GM12878 (cell line): ENCODE measurements around the gene NHSL2. TPM values are rescaled to one million over a fixed set of nuclear protein-coding genes. Genes with fewer than 3 reads are reported as not detected.

Experiments
- ATAC-seq: fragments of 200-7000 bp; cut with Tn5 transposase; 3 replicates; pipeline ENCODE4 v1.9.1; 2020; ENCODE audit warnings: mild to moderate bottlenecking, moderate library complexity
- BruUV-seq: library from RNA; stranded (reverse); fragments of 400-500 nt; replicated peaks from 2 replicates; lab custom pipeline; 2021; lab: Mats Ljungman, UMichigan
- CTCF ChIA-PET: fragments of 300-600 bp; sonication (Branson Sonifier 250); formaldehyde crosslinking; extraction: SDS; loops from one replicate; lab custom pipeline; 2021; ENCODE audit warnings: inconsistent platforms; lab: Yijun Ruan, JAX
- POLR2A ChIA-PET: fragments of 350-600 bp; formaldehyde crosslinking; extraction: SDS; loops from one replicate; lab custom pipeline; 2021; ENCODE audit warnings: inconsistent platforms; lab: Charles Lee
- RAD21 ChIA-PET: fragments of 300-600 bp; sonication (Branson Sonifier 250); formaldehyde crosslinking; loops from one replicate; lab custom pipeline; 2023; ENCODE audit warnings: antibody characterized with exemption; ENCODE audit not compliant: unreplicated experiment; lab: Charles Lee
- SMC1A ChIA-PET: fragments of 300-600 bp; sonication (Branson Sonifier 250); formaldehyde crosslinking; loops from one replicate; lab custom pipeline; 2023; ENCODE audit not compliant: unreplicated experiment, uncharacterized antibody; lab: Charles Lee
- DNase-seq: peaks from one replicate; pipeline ENCODE4 v3.0.0-alpha.2; 2011; ENCODE audit warnings: low read depth, low spot score
- FAIRE-seq: peaks from 3 replicates; lab custom pipeline; 2011; peaks lifted over from hg19 to GRCh38; lab: Jason Lieb, UNC
- H2AFZ ChIP-seq: 2 replicates; pipeline ENCODE4 v1.6.0; 2011; ENCODE audit warnings: low read depth, low read length, control low read depth; ENCODE audit not compliant: control insufficient read depth
- H3K27ac ChIP-seq: 2 replicates; pipeline ENCODE4 v1.5.1; 2011; ENCODE audit warnings: control low read depth; ENCODE audit not compliant: control insufficient read depth, insufficient read depth
- H3K27me3 ChIP-seq, 2 experiments: replicated peaks in 1 of 2; 2 replicates each; pipeline versions ENCODE4 v1.6.0 to v1.6.1; 2011; ENCODE audit warnings: low read length in 1 of 2; ENCODE audit not compliant: control insufficient read depth in 2 of 2, insufficient read depth in 2 of 2
- H3K36me3 ChIP-seq, 2 experiments: 2 replicates each; pipeline ENCODE4 v1.5.1; 2011; ENCODE audit warnings: low read length in 1 of 2; ENCODE audit not compliant: control insufficient read depth in 2 of 2, insufficient read depth in 2 of 2
- H3K4me1 ChIP-seq: 2 replicates; pipeline ENCODE4 v1.6.1; 2011; ENCODE audit warnings: mild to moderate bottlenecking, low read length, moderate library complexity, mixed read lengths; ENCODE audit not compliant: control insufficient read depth, insufficient read depth
- H3K4me2 ChIP-seq: 2 replicates; pipeline ENCODE4 v1.6.0; 2011; ENCODE audit warnings: control low read depth; ENCODE audit not compliant: control insufficient read depth, insufficient read depth
- H3K4me3 ChIP-seq: fragments of 200-600 bp; sonication (generic); 2 replicates; pipeline ENCODE4 v1.5.1; 2016
- H3K79me2 ChIP-seq: 2 replicates; pipeline ENCODE4 v1.6.0; 2011; ENCODE audit warnings: low read length; ENCODE audit not compliant: control insufficient read depth, insufficient read depth
- H3K9ac ChIP-seq: 2 replicates; pipeline ENCODE4 v1.8.0; 2011; ENCODE audit warnings: low read length, control low read depth, mixed read lengths; ENCODE audit not compliant: control insufficient read depth, insufficient read depth
- H3K9me3 ChIP-seq: replicated peaks from 3 replicates; pipeline ENCODE4 v1.5.1; 2011; ENCODE audit warnings: mild to moderate bottlenecking, low read length; ENCODE audit not compliant: control insufficient read depth, insufficient read depth
- H4K20me1 ChIP-seq: 2 replicates; pipeline ENCODE4 v1.6.0; 2011; ENCODE audit not compliant: control insufficient read depth, insufficient read depth
- CBX5 ChIP-seq: sonication (generic); IDR thresholded peaks from 2 replicates; pipeline ENCODE4 v1.6.1; 2016; ENCODE audit warnings: low read depth, moderate library complexity, mild to moderate bottlenecking, inconsistent platforms
- CEBPZ ChIP-seq: fragments of 150-350 bp; IDR thresholded peaks from 2 replicates; pipeline ENCODE4 v1.6.1; 2016; ENCODE audit warnings: low read depth, low read length
- E2F4 ChIP-seq: IDR thresholded peaks from 2 replicates; pipeline ENCODE4 v1.6.1; 2012; ENCODE audit warnings: low read depth, low read length, improper control_type of control experiment
- EP300 ChIP-seq, 2 experiments: fragments of 150-350 bp in 1 of 2; IDR thresholded peaks; 2 replicates each; pipeline ENCODE4 v1.6.1; 2011 to 2012; ENCODE audit warnings: low read depth in 2 of 2, low read length in 2 of 2, borderline replicate concordance in 1 of 2, improper control_type of control experiment in 1 of 2, inconsistent platforms in 1 of 2; ENCODE audit not compliant: control insufficient read depth in 1 of 2
- IRF3 ChIP-seq: fragments of 450-650 bp; IDR thresholded peaks from 2 replicates; pipeline ENCODE4 v1.6.1; 2014; ENCODE audit warnings: mild to moderate bottlenecking
- JUND ChIP-seq: IDR thresholded peaks from 2 replicates; pipeline ENCODE4 v1.6.1; 2012; ENCODE audit warnings: low read depth, mild to moderate bottlenecking, low read length, improper control_type of control experiment, moderate library complexity
- NFXL1 ChIP-seq: fragments of 450-650 bp; IDR thresholded peaks from 2 replicates; pipeline ENCODE4 v1.6.1; 2017; ENCODE audit warnings: antibody characterized with exemption, mild to moderate bottlenecking, borderline replicate concordance
- RAD21 ChIP-seq: IDR thresholded peaks from 2 replicates; pipeline ENCODE4 v1.6.1; 2011; ENCODE audit warnings: mild to moderate bottlenecking, low read depth, low read length, moderate library complexity; ENCODE audit not compliant: insufficient read depth
- RAD51 ChIP-seq: fragments of 450-650 bp; IDR thresholded peaks from 2 replicates; pipeline ENCODE4 v1.6.1; 2016; ENCODE audit warnings: moderate library complexity, mild to moderate bottlenecking, inconsistent platforms
- SUZ12 ChIP-seq: fragments of 200-600 bp; sonication (generic); IDR thresholded peaks from one replicate; pipeline ENCODE4 v1.6.1; 2018; ENCODE audit warnings: antibody characterized with exemption, mild to moderate bottlenecking; ENCODE audit not compliant: unreplicated experiment
- ZBTB40 ChIP-seq: fragments of 450-650 bp; IDR thresholded peaks from 2 replicates; pipeline ENCODE4 v1.6.1; 2016; ENCODE audit warnings: mild to moderate bottlenecking, moderate library complexity, borderline replicate concordance
- ZNF207 ChIP-seq: fragments of 450-650 bp; IDR thresholded peaks from 2 replicates; pipeline ENCODE4 v1.6.1; 2014; ENCODE audit warnings: antibody characterized with exemption, mild to moderate bottlenecking, borderline replicate concordance
- WGBS: methylation state at CpG from one replicate; pipeline ENCODE4 v1.1.6; 2016; ENCODE audit warnings: low lambda C conversion rate; ENCODE audit not compliant: insufficient replicate concordance, insufficient coverage; ENCODE audit errors: missing lambda C conversion rate; 5-methylcytosine and 5-hydroxymethylcytosine counted together
- in situ Hi-C: fragments of 300-500 bp; cut with MboI; formaldehyde crosslinking; loops from 9 replicates; pipeline ENCODE4 v1.14.3; 2018; ENCODE audit warnings: mixed read lengths
- intact Hi-C: fragments of 100-400 bp; cut with micrococcal nuclease; formaldehyde crosslinking; loops from one replicate; pipeline ENCODE4 v1.14.2; 2022; ENCODE audit not compliant: unreplicated experiment
- polyA plus RNA-seq, 11 experiments: library from polyadenylated mRNA; depleted of rRNA in 4 of 11; unstranded in 6 of 11; stranded (reverse) in 5 of 11; fragments of >200 nt; fragmentation: Nextera tagmentation in 4 of 11; fragmentation: Illumina TruSeq in 1 of 11; extraction: Ambion mirVana in 4 of 11; extraction: Trizol in 1 of 11; gene quantifications; 1 replicate in 1 of 11; 2 replicates in 10 of 11; pipeline versions ENCODE4 v1.2.1 to v1.2.3, GENCODE V29; 2011 to 2016; ENCODE audit warnings: inconsistent platforms in 2 of 11, missing spikeins in 2 of 11, low read depth in 1 of 11
- total RNA-seq, 4 experiments: library from RNA; depleted of rRNA in 3 of 4; stranded (reverse); fragments of >200 nt in 3 of 4; fragmentation: Illumina TruSeq in 1 of 4; extraction: Trizol in 1 of 4; gene quantifications; 2 replicates each; pipeline versions ENCODE4 v1.2.1 to v1.2.3, GENCODE V29; 2013 to 2021

Gene NHSL2
- total and polyA plus RNA-seq, 10 of the 15 experiments (the other 5 are each of a cell fraction or from before 2014, with no cell fraction given): 0.05 to 0.53 (median 0.07) TPM; not detected in 2

- 0 out of 2 replicates have a peak, but pooled peaks cover 2% of the 10 kb centered on the region for H3K4me1 ChIP-seq
- H3K79me2 ChIP-seq: no peaks in the 10 kb centered on the region
- intact Hi-C loops (loop anchor here (2.0 to 5.0 kb wide), 2 partner anchors 24 to 58 kb away; partner anchors contain the start of gene PIN4), in situ Hi-C loops (loop anchor here (5.0 kb wide), 2 partner anchors 102 to 127 kb away; no protein-coding TSS in a partner anchor)
- POLR2A ChIA-PET: interaction anchor here (0.5 to 1.3 kb wide), 2 partner anchors 14 to 104 kb away, joined by 3 to 6 read pairs; no protein-coding TSS in a partner anchor
- DNase-seq: no peak
- H3K9ac ChIP-seq: no peak overlapping the region
- no peak for FAIRE-seq
- H3K27ac ChIP-seq: no peak overlapping the region
- BruUV-seq: no TSS peak
- no peak for ATAC-seq
- H4K20me1 ChIP-seq: no peaks in the 10 kb centered on the region
- RAD21 ChIA-PET: interaction anchor here (0.9 to 4.3 kb wide), 3 partner anchors 105 to 126 kb away, joined by 3 to 43 read pairs (median 4); no protein-coding TSS in a partner anchor
- SMC1A ChIA-PET: interaction anchor here (0.5 to 5.4 kb wide), 4 partner anchors 10 to 111 kb away, joined by 3 to 45 read pairs (median 3); no protein-coding TSS in a partner anchor
- H3K4me2 ChIP-seq: no peak overlapping the region
- no peaks in the 10 kb centered on the region for H3K9me3 ChIP-seq
- H3K36me3 ChIP-seq: no peaks in the 10 kb centered on the region
- CTCF ChIA-PET: interaction anchor here (1.3 to 9.8 kb wide), 4 partner anchors 15 to 126 kb away, joined by 3 to 81 read pairs (median 23); no protein-coding TSS in a partner anchor
- WGBS: 38% methylated on average over 8 of the region's 8 CpGs
- no peak overlapping the region for H2AFZ ChIP-seq
- H3K4me3 ChIP-seq: no peak overlapping the region
- no peaks in the 10 kb centered on the region; a peak in 2 of 4 replicates for H3K27me3 ChIP-seq
- TF ChIP-seq EP300 (IDR thresholded peaks at IDR 0.05; ENCODE audit: borderline replicate concordance in 1 of 2, control insufficient read depth in 1 of 2, low read depth in 2 of 2, low read length in 2 of 2) (no peak), RAD51 (no peak), IRF3 (no peak), NFXL1 (no peak), CBX5 (no peak), ZBTB40 (no peak), SUZ12 (no peak), RAD21 (no peak), E2F4 (no peak), JUND (no peak), ZNF207 (no peak), CEBPZ (no peak)
These were observed 214.0 kb downstream of the NHSL2 start for GRCh38 chrX:72124540-72125201.
